Lower leg skin (tissue), 3 donors: ENCODE results near the gene GADD45GIP1.

Experiments
- CTCF ChIP-seq, 3 donors: fragments of 450-650 bp; IDR thresholded peaks; one replicate each; pipeline ENCODE4 v1.5.1; 2016; ENCODE audit warnings: antibody characterized with exemption in 3 of 3, mild to moderate bottlenecking in 3 of 3, moderate library complexity in 2 of 3
- POLR2A ChIP-seq, 2 donors: fragments of 450-650 bp; IDR thresholded peaks; one replicate each; pipeline ENCODE4 v1.6.1; 2016 to 2017; ENCODE audit warnings: antibody characterized with exemption in 2 of 2, mild to moderate bottlenecking in 1 of 2, moderate library complexity in 1 of 2

DNA sequence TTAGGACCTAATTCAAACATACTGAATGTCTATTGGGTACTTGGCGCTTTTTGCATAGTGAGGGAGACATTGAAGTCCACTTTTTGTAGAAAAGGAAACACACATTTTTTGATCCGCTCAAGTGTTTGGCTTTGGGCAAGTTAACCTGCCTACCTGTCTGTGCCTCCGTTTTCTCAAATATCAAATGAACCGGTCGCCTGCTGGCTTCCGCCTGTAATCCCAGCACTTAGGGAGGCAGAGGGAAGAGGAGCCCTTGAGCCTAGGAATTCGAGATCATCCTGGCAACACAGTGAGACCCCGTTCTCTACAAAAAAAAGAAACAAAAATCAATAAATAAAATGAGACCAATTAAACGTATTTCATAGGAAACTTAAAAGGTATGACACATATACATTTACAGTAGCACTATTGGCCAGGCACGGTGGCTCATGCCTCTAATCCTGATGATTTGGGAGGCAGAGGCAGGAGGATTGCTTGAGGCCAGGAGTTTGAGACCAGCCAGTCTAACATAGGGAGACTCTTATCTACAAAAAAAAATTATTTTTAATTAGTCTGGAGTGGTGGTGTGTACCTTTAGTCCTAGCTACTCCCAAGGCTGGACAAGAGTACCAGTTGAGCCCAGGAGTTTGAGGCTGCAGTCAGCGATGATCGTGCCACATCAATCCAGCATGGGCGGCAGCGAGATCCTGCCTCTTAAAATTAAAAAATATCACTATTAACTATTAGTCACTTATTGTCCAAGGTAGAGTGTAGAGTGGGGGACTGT is 10.1 kb downstream of the GADD45GIP1 start:
- TF ChIP-seq CTCF (IDR thresholded peaks at IDR 0.05) (no peak), POLR2A (IDR thresholded peaks at IDR 0.05) (no peak)
